WTC11 (cell line): ENCODE data around the gene PRR5L. TPM values are rescaled to one million over a fixed set of nuclear protein-coding genes. Genes with fewer than 3 reads are reported as not detected.

ENCODE experiments used
- ATAC-seq: fragments of 200-7000 bp; cut with Tn5 transposase; 2 replicates; pipeline ENCODE4 v1.10.0; 2021; ENCODE audit warnings: mild to moderate bottlenecking, moderate library complexity
- CTCF ChIA-PET: fragments of 300-600 bp; sonication (Branson Sonifier 250); formaldehyde crosslinking; loops from one replicate; lab custom pipeline; 2021; ENCODE audit warnings: antibody characterized with exemption; lab: Charles Lee
- POLR2A ChIA-PET: fragments of 350-600 bp; sonication (Branson Sonifier 250); formaldehyde crosslinking; loops from one replicate; lab custom pipeline; 2021; ENCODE audit warnings: antibody characterized with exemption; lab: Charles Lee
- DNase-seq: peaks from one replicate; pipeline ENCODE4 v3.0.0; 2021; ENCODE audit warnings: low spot score
- H3K27ac Mint-ChIP-seq: 2 replicates; pipeline ENCODE4 v1.8.0; 2021; ENCODE audit warnings: mixed read lengths
- H3K27me3 Mint-ChIP-seq: 2 replicates; pipeline ENCODE4 v1.8.0; 2021; ENCODE audit warnings: low read depth, mild to moderate bottlenecking, moderate library complexity, mixed read lengths
- H3K36me3 Mint-ChIP-seq: 2 replicates; pipeline ENCODE4 v1.8.0; 2021; ENCODE audit warnings: mixed read lengths
- H3K4me1 Mint-ChIP-seq: 2 replicates; pipeline ENCODE4 v1.8.0; 2022; ENCODE audit warnings: mixed read lengths
- H3K4me3 Mint-ChIP-seq: 2 replicates; pipeline ENCODE4 v1.8.0; 2021; ENCODE audit warnings: mild to moderate bottlenecking, moderate library complexity, mixed read lengths
- H3K9me3 Mint-ChIP-seq: 2 replicates; pipeline ENCODE4 v1.8.0; 2021; ENCODE audit warnings: mixed read lengths
- AFF4 ChIP-seq: sonication (generic); formaldehyde crosslinking; IDR thresholded peaks from 2 replicates; pipeline ENCODE4 v1.8.1; 2023; ENCODE audit warnings: mild to moderate bottlenecking, missing genetic modification reagents, borderline replicate concordance
- ATF2 ChIP-seq: sonication (generic); formaldehyde crosslinking; IDR thresholded peaks from 2 replicates; pipeline ENCODE4 v1.8.1; 2022; ENCODE audit warnings: low read depth, missing genetic modification reagents, borderline replicate concordance
- CREB1 ChIP-seq: sonication (generic); formaldehyde crosslinking; IDR thresholded peaks from 2 replicates; pipeline ENCODE4 v1.8.0; 2023; ENCODE audit warnings: mild to moderate bottlenecking, missing genetic modification reagents
- ESRRA ChIP-seq: sonication (generic); formaldehyde crosslinking; IDR thresholded peaks from 2 replicates; pipeline ENCODE4 v1.8.1; 2022; ENCODE audit warnings: mild to moderate bottlenecking, missing genetic modification reagents, borderline replicate concordance
- FOXP1 ChIP-seq: sonication (generic); formaldehyde crosslinking; IDR thresholded peaks from 2 replicates; pipeline ENCODE4 v1.8.0; 2022; ENCODE audit warnings: missing genetic modification reagents, mild to moderate bottlenecking, moderate library complexity, borderline replicate concordance
- HMGA2 ChIP-seq: fragments of 250-450 bp; sonication (Bioruptor Pico); IDR thresholded peaks from 2 replicates; pipeline ENCODE4 v1.4.0; 2021; ENCODE audit warnings: mild to moderate bottlenecking, moderate library complexity
- MLX ChIP-seq: sonication (generic); formaldehyde crosslinking; IDR thresholded peaks from 2 replicates; pipeline ENCODE4 v1.8.1; 2023; ENCODE audit warnings: mild to moderate bottlenecking, missing genetic modification reagents, moderate library complexity
- MYBL2 ChIP-seq: sonication (generic); formaldehyde crosslinking; IDR thresholded peaks from 2 replicates; pipeline ENCODE4 v1.8.1; 2023; ENCODE audit warnings: mild to moderate bottlenecking, moderate library complexity, missing genetic modification reagents
- NR3C1 ChIP-seq: sonication (generic); formaldehyde crosslinking; conservative IDR thresholded peaks from 2 replicates; pipeline ENCODE4 v1.8.1; 2023; ENCODE audit warnings: low read depth, mild to moderate bottlenecking, missing genetic modification reagents
- ZNF121 ChIP-seq: sonication (generic); formaldehyde crosslinking; IDR thresholded peaks from 2 replicates; pipeline ENCODE4 v1.8.0; 2023; ENCODE audit warnings: missing genetic modification reagents
- ZNF281 ChIP-seq: sonication (generic); formaldehyde crosslinking; IDR thresholded peaks from 2 replicates; pipeline ENCODE4 v1.8.0; 2023; ENCODE audit warnings: mild to moderate bottlenecking, missing genetic modification reagents
- ZNF512 ChIP-seq: sonication (generic); formaldehyde crosslinking; IDR thresholded peaks from 2 replicates; pipeline ENCODE4 v1.8.1; 2022; ENCODE audit warnings: missing genetic modification reagents, borderline replicate concordance
- ZNF671 ChIP-seq: fragments of 250-450 bp; sonication (Bioruptor Pico); IDR thresholded peaks from 2 replicates; pipeline ENCODE4 v1.8.0; 2021; ENCODE audit warnings: mild to moderate bottlenecking
- ZSCAN18 ChIP-seq: fragments of 250-450 bp; sonication (Bioruptor Pico); IDR thresholded peaks from 2 replicates; pipeline ENCODE4 v2.1.2; 2022; ENCODE audit warnings: mild to moderate bottlenecking, moderate library complexity
- total RNA-seq: library from RNA; stranded (reverse); gene quantifications from 3 replicates; pipeline ENCODE4 v1.2.3, GENCODE V29; 2021

Gene PRR5L
- total RNA-seq, 1 experiment from 2014 or later: 3.9 TPM

- TF ChIP-seq MYBL2 (CRISPR knock-in tag): no peak
- no peak for TF ChIP-seq ZNF512
- TF ChIP-seq FOXP1 (CRISPR knock-in tag): no peak
Observed at GRCh38 chr11:36493332-36493731, 197.2 kb downstream of the PRR5L start (continued).

- Mint-ChIP-seq H3K4me3 (no peak overlapping the region), H3K9me3 (no peaks in the 10 kb centered on the region), H3K4me1 (no peaks in the 10 kb centered on the region), H3K27me3 (no peaks in the 10 kb centered on the region), H3K36me3 (no peaks in the 10 kb centered on the region), H3K27ac (no peak overlapping the region)
- ChIA-PET POLR2A (interaction anchor here (0.8 kb wide), 1 partner anchor 12 kb away, joined by 4 read pairs; the partner anchor contains the start of gene TRAF6), CTCF (no interaction called here)
- no peak for DNase-seq
- no peak for TF ChIP-seq ZSCAN18 (CRISPR knock-in tag)
- TF ChIP-seq ZNF281: no peak
- no peak for TF ChIP-seq HMGA2 (CRISPR knock-in tag)
- TF ChIP-seq MYBL2 (CRISPR knock-in tag): no peak
- no peak for TF ChIP-seq ESRRA (CRISPR knock-in tag)
- no peak for TF ChIP-seq ATF2 (CRISPR knock-in tag)
- TF ChIP-seq MLX (CRISPR knock-in tag): no peak
- no peak for TF ChIP-seq NR3C1 (CRISPR knock-in tag)
- TF ChIP-seq CREB1 (CRISPR knock-in tag): no peak
- TF ChIP-seq AFF4 (CRISPR knock-in tag): no peak
- TF ChIP-seq ZNF121: no peak
- TF ChIP-seq ZNF671: no peak
- no peak for ATAC-seq
Observed at GRCh38 chr11:36498721-36499120, 202.6 kb downstream of the PRR5L start.
